IMR-90 (cell line): ENCODE measurements around the gene CALN1. TPM values are rescaled to one million over a fixed set of nuclear protein-coding genes. Genes with fewer than 3 reads are reported as not detected.

Experiments
- ATAC-seq: fragments of 200-7000 bp; cut with Tn5 transposase; 2 replicates; pipeline ENCODE4 v1.9.1; 2020; ENCODE audit warnings: low read depth, mild to moderate bottlenecking, moderate library complexity
- BruUV-seq: library from RNA; stranded (reverse); fragments of 400-500 nt; replicated peaks from 2 replicates; lab custom pipeline; 2021; lab: Mats Ljungman, UMichigan
- CTCF ChIA-PET: fragments of 300-600 bp; formaldehyde crosslinking; extraction: SDS; loops from one replicate; lab custom pipeline; 2021; ENCODE audit warnings: antibody characterized with exemption; lab: Yijun Ruan, JAX
- POLR2A ChIA-PET: fragments of 300-600 bp; sonication (Branson Sonifier 250); formaldehyde crosslinking; loops from one replicate; lab custom pipeline; 2022; ENCODE audit warnings: antibody characterized with exemption; ENCODE audit not compliant: unreplicated experiment; lab: Charles Lee
- DNase-seq: peaks from one replicate; pipeline ENCODE4 v3.0.0; 2013
- H2AFZ ChIP-seq: replicated peaks from 2 replicates; pipeline ENCODE3; 2013; ENCODE audit warnings: low read length, mild to moderate bottlenecking; ENCODE audit not compliant: poor library complexity
- H2AK5ac ChIP-seq: 2 replicates; pipeline ENCODE4 v1.6.1; 2013; ENCODE audit warnings: low read depth, low read length, inconsistent platforms
- H2AK9ac ChIP-seq: replicated peaks from 2 replicates; pipeline ENCODE3; 2013; ENCODE audit warnings: mild to moderate bottlenecking, low read depth, low read length, moderate library complexity; ENCODE audit not compliant: poor library complexity
- H2BK120ac ChIP-seq: 2 replicates; pipeline ENCODE4 v1.6.1; 2013; ENCODE audit warnings: low read depth, low read length, inconsistent platforms
- H2BK15ac ChIP-seq: 3 replicates; pipeline ENCODE4 v1.6.1; 2013; ENCODE audit warnings: low read depth, low read length, inconsistent platforms
- H2BK20ac ChIP-seq: 2 replicates; pipeline ENCODE4 v1.6.1; 2013; ENCODE audit warnings: low read depth, mild to moderate bottlenecking, inconsistent platforms, low read length, moderate library complexity
- H2BK5ac ChIP-seq: 2 replicates; pipeline ENCODE4 v1.6.1; 2013; ENCODE audit warnings: mild to moderate bottlenecking, low read depth, low read length, inconsistent platforms; ENCODE audit not compliant: poor library complexity, severe bottlenecking
- H3K14ac ChIP-seq: replicated peaks from 2 replicates; pipeline ENCODE4 v1.6.1; 2013; ENCODE audit warnings: low read depth, low read length, inconsistent platforms
- H3K18ac ChIP-seq: 2 replicates; pipeline ENCODE4 v1.6.1; 2013; ENCODE audit warnings: low read depth, low read length, control low read depth
- H3K23ac ChIP-seq: 2 replicates; pipeline ENCODE4 v1.6.1; 2013; ENCODE audit warnings: low read depth, low read length, inconsistent platforms
- H3K27ac ChIP-seq: 2 replicates; pipeline ENCODE4 v1.5.1; 2013; ENCODE audit warnings: mild to moderate bottlenecking, control low read depth, low read length; ENCODE audit not compliant: insufficient read depth
- H3K27me3 ChIP-seq: 2 replicates; pipeline ENCODE4 v1.6.1; 2013; ENCODE audit warnings: low read length; ENCODE audit not compliant: control insufficient read depth, insufficient read depth
- H3K36me3 ChIP-seq: 2 replicates; pipeline ENCODE4 v1.6.1; 2013; ENCODE audit warnings: low read length, mixed read lengths; ENCODE audit not compliant: control insufficient read depth, insufficient read depth
- H3K4ac ChIP-seq: 2 replicates; pipeline ENCODE4 v1.6.1; 2013; ENCODE audit warnings: low read depth, low read length, inconsistent platforms
- H3K4me1 ChIP-seq: 2 replicates; pipeline ENCODE4 v1.6.1; 2013; ENCODE audit warnings: low read length, mixed read lengths; ENCODE audit not compliant: control insufficient read depth, insufficient read depth
- H3K4me2 ChIP-seq: 2 replicates; pipeline ENCODE4 v1.6.1; 2013; ENCODE audit warnings: low read depth, mild to moderate bottlenecking, control low read depth, low read length, moderate library complexity
- H3K4me3 ChIP-seq: 2 replicates; pipeline ENCODE4 v1.5.1; 2013; ENCODE audit warnings: low read depth, mild to moderate bottlenecking, control low read depth, low read length, moderate library complexity; ENCODE audit not compliant: insufficient read depth
- H3K56ac ChIP-seq: 2 replicates; pipeline ENCODE4 v1.6.1; 2013; ENCODE audit warnings: low read length, inconsistent platforms; ENCODE audit not compliant: insufficient read depth; ENCODE audit errors: extremely low read depth
- H3K79me1 ChIP-seq, 2 experiments: 2 replicates each; pipeline ENCODE4 v1.6.1; 2013; ENCODE audit warnings: low read length in 2 of 2, inconsistent platforms in 1 of 2, low read depth in 1 of 2
- H3K9ac ChIP-seq: 2 replicates; pipeline ENCODE4 v1.6.1; 2013; ENCODE audit warnings: low read depth, low read length, control low read depth
- H3K9me1 ChIP-seq: 2 replicates; pipeline ENCODE4 v1.6.1; 2013; ENCODE audit warnings: low read length, inconsistent platforms; ENCODE audit not compliant: insufficient read depth
- H3K9me3 ChIP-seq: 2 replicates; pipeline ENCODE4 v1.6.1; 2013; ENCODE audit warnings: low read length; ENCODE audit not compliant: control insufficient read depth, insufficient read depth
- H4K20me1 ChIP-seq: 2 replicates; pipeline ENCODE4 v1.6.1; 2013; ENCODE audit warnings: low read length, inconsistent platforms; ENCODE audit not compliant: insufficient read depth
- H4K5ac ChIP-seq: 2 replicates; pipeline ENCODE4 v1.6.1; 2013; ENCODE audit warnings: mild to moderate bottlenecking, low read depth, low read length, control low read depth
- H4K8ac ChIP-seq, 2 experiments: 2 replicates each; pipeline ENCODE4 v1.6.1; 2013; ENCODE audit warnings: low read depth in 2 of 2, low read length in 2 of 2, control low read depth in 1 of 2, inconsistent platforms in 1 of 2
- H4K91ac ChIP-seq: 2 replicates; pipeline ENCODE4 v1.6.1; 2013; ENCODE audit warnings: low read depth, low read length, inconsistent platforms; ENCODE audit not compliant: insufficient read depth
- CHD1 ChIP-seq: IDR thresholded peaks from 2 replicates; pipeline ENCODE4 v1.6.1; 2012; ENCODE audit warnings: low read depth, low read length, improper control_type of control experiment
- MAFK ChIP-seq: IDR thresholded peaks from 2 replicates; pipeline ENCODE4 v1.6.1; 2012; ENCODE audit warnings: low read depth, low read length, improper control_type of control experiment
- RAD21 ChIP-seq: IDR thresholded peaks from 2 replicates; pipeline ENCODE4 v1.6.1; 2012; ENCODE audit warnings: low read length, improper control_type of control experiment
- WGBS, 2 experiments: methylation state at CpG; one replicate each; pipeline versions ENCODE4 v1.1.5 to v1.1.7; 2013; ENCODE audit warnings: missing lambda C conversion rate in 2 of 2; ENCODE audit not compliant: insufficient read length in 1 of 2; ENCODE audit errors: extremely low coverage in 2 of 2; 5-methylcytosine and 5-hydroxymethylcytosine counted together
- dilution Hi-C: fragments of 300-500 bp; cut with HindIII; formaldehyde crosslinking; loops from one replicate; pipeline ENCODE4 v1.14.3; 2018; ENCODE audit warnings: low sequenced_read_pairs; ENCODE audit not compliant: unreplicated experiment
- in situ Hi-C: fragments of 300-500 bp; cut with MboI; formaldehyde crosslinking; loops from 3 replicates; pipeline ENCODE4 v1.14.3; 2019; ENCODE audit warnings: low sequenced_read_pairs, inconsistent platforms, mixed read lengths
- intact Hi-C: fragments of 100-400 bp; cut with micrococcal nuclease; formaldehyde crosslinking; loops from 2 replicates; pipeline ENCODE4 v1.10.0; 2022
- polyA plus RNA-seq, 3 experiments: library from polyadenylated mRNA; depleted of rRNA; stranded (reverse); fragments of >200 nt; gene quantifications; 2 replicates each; pipeline ENCODE4 v1.2.3, GENCODE V29; 2012; ENCODE audit warnings: low replicate concordance in 1 of 3
- total RNA-seq: library from RNA; depleted of rRNA; stranded (reverse); fragments of >200 nt; gene quantifications from 2 replicates; pipeline ENCODE4 v1.2.3, GENCODE V29; 2012

Gene CALN1
- total and polyA plus RNA-seq, 2 of the 4 experiments (the other 2 are of a cell fraction): not detected

- Histone ChIP-seq H3K27me3 (no peaks in the 10 kb centered on the region), H3K23ac (no peak overlapping the region), H4K91ac (no peak overlapping the region), H2BK5ac (no peak overlapping the region), H2BK20ac (no peak overlapping the region), H2AK5ac (no peak overlapping the region), H3K56ac (no peak overlapping the region), H3K14ac (no peak overlapping the region), H3K9me3 (peaks cover 11% of the 10 kb centered on the region; the same call in 1 of the 2 replicates), H4K5ac (no peak overlapping the region), H2AFZ (no peak overlapping the region), H3K4me3 (no peak overlapping the region), H3K9me1 (no peaks in the 10 kb centered on the region), H4K8ac (no peak overlapping the region), H3K79me1 (no peaks in the 10 kb centered on the region), H3K4me2 (no peak overlapping the region), H4K20me1 (no peaks in the 10 kb centered on the region), H3K18ac (no peak overlapping the region), H3K4ac (no peak overlapping the region), H2BK120ac (no peak overlapping the region), H3K9ac (no peak overlapping the region), H2BK15ac (no peak overlapping the region), H3K36me3 (no peaks in the 10 kb centered on the region), H3K4me1 (no peaks in the 10 kb centered on the region), H2AK9ac (no peak overlapping the region), H3K27ac (no peak overlapping the region)
- BruUV-seq: no TSS peak
- dilution Hi-C loops: no loop called here
- in situ Hi-C loops: no loop called here
- TF ChIP-seq MAFK: no peak
- no peak for TF ChIP-seq CHD1
- TF ChIP-seq RAD21: no peak
- intact Hi-C loops: no loop called here
- no CpG with 5 or more reads among the region's 2 CpGs for WGBS, 2 experiments
- DNase-seq (no peak), ATAC-seq (no peak)
- CTCF ChIA-PET: no interaction called here
- POLR2A ChIA-PET: no interaction called here
Measured at GRCh38 chr7:71896535-71896934, 515.6 kb downstream of the CALN1 start.
